ENCODE measurements around the gene WFDC12.

GRCh38 chr20:45128099-45128498 lies 3.8 kb upstream of the WFDC12 start:
- TF ChIP-seq CTCF (conservative IDR thresholded peaks at IDR 0.05; ENCODE audit: low read length) (no peak), EZH2phosphoT487 (IDR thresholded peaks at IDR 0.05; ENCODE audit: borderline replicate concordance, low read depth, low read length) (no peak)

Data from OCI-LY7 (cell line).